Kasumi-1 (cell line): ENCODE results near the gene PTPRF.
"Not testable (repeated sequence)": the region's sequence is repeated elsewhere in the genome, so short reads cannot be mapped to it uniquely, and the experiment has no call there.

Experiments used
- DNase-seq, 2 experiments: peaks; one replicate each; lab custom pipeline; 2025; lab: John Stamatoyannopoulos, UW

The PTPRF gene

GRCh38 chr1:43530483-43531106 is at the start of gene PTPRF:
Gene PTPRF (plus strand): TSS chr1:43530883. CDS start chr1:43545076, 14,193 bp downstream.
- peak; percentile 16 to 42 for DNase-seq

- DNase-seq: no peak
Observed at GRCh38 chr1:43481491-43481890, 49.2 kb upstream of the PTPRF start.

- DNase-seq: no peak
Observed at GRCh38 chr1:43482215-43482614, 48.5 kb upstream of the PTPRF start.

- DNase-seq: no peak
Observed at GRCh38 chr1:43484367-43484766, 46.3 kb upstream of the PTPRF start.

DNA sequence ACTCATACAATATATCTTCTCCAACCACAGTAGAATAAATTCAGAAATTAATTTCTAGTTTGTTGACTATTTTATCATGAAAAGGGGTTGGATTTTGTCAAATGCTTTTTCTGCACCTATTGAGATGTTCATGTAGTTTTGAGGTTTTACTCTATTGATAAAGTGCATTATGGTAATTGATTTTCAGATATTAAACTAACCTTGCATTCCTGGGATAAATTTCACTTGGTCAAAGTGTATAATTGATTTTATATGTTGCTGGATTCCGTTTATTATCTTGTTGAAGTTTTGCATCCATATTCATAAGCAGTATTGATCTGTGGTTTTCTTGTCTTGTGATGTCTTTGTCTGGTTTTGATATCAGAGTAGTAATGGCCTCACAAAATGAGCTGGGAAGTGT is 42.5 kb upstream of the PTPRF start:
- DNase-seq: no peak

GRCh38 chr1:43491061-43491460 is 39.6 kb upstream of the PTPRF start:
- no peak for DNase-seq

DNA sequence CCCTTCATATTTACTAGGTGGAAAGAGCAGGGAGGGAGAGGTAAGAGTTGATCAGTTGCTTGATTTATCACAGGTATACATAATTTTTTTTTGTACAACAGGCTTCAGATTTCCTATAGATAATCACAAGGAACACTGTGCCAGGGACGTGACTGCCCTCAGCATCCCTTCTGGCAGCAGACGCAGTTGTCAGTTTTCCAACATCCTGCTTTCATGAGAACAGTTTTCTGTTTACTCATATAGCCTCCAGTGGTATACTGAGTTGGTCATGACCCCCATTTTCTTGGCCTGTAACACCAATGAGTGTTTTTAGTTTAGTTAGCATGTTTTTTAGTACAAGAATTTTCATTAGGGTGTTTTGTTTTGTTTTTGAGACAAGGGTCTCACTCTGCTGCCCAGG is 37.9 kb upstream of the PTPRF start:
- no peak for DNase-seq

- no peak for DNase-seq
Observed at GRCh38 chr1:43493661-43494450, 36.8 kb upstream of the PTPRF start.

GRCh38 chr1:43495204-43495603 is 35.5 kb upstream of the PTPRF start:
- DNase-seq: no peak

DNA sequence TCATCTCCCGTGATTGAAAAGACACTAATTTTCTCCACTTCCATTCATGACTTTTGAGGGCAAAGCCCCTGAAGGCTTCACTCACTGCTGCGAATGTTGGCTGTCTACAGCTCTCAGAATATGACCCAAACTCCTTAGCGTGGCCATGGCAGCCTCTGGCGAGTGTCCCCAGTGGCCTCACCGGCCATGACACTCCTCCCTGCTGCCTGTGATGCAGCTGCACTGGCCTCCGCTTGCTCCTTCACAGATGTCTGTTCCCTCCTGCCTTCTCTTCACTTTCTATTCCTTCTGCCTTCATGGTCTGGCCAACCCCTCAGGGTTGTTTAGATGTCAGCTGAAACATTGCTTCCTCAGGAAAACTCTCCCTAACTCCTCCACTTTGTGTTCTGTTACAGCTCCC is 30.8 kb upstream of the PTPRF start:
- no peak for DNase-seq

DNA sequence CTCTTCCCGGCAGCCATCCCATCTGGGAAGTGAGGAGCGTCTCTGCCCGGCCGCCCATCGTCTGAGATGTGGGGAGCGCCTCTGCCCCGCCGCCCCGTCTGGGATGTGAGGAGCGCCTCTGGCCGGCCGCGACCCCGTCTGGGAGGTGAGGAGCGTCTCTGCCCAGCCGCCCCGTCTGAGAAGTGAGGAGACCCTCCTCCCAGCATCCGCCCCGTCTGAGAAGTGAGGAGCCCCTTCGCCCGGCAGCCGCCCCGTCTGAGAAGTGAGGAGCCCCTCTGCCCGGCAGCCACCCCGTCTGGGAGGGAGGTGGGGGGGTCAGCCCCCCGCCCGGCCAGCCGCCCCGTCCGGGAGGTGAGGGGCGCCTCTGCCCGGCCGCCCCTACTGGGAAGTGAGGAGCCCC is 28.9 kb upstream of the PTPRF start:
- DNase-seq: not testable (repeated sequence)

GRCh38 chr1:43503534-43503933 is 27.1 kb upstream of the PTPRF start:
- DNase-seq: no peak

GRCh38 chr1:43505077-43505780 is 25.5 kb upstream of the PTPRF start:
- DNase-seq: no peak

GRCh38 chr1:43506233-43506632 is 24.4 kb upstream of the PTPRF start:
- DNase-seq: no peak

- DNase-seq: no peak
Observed at GRCh38 chr1:43507296-43508295, 23.1 kb upstream of the PTPRF start.

- no peak for DNase-seq
Observed at GRCh38 chr1:43509007-43509739, 21.5 kb upstream of the PTPRF start.

DNA sequence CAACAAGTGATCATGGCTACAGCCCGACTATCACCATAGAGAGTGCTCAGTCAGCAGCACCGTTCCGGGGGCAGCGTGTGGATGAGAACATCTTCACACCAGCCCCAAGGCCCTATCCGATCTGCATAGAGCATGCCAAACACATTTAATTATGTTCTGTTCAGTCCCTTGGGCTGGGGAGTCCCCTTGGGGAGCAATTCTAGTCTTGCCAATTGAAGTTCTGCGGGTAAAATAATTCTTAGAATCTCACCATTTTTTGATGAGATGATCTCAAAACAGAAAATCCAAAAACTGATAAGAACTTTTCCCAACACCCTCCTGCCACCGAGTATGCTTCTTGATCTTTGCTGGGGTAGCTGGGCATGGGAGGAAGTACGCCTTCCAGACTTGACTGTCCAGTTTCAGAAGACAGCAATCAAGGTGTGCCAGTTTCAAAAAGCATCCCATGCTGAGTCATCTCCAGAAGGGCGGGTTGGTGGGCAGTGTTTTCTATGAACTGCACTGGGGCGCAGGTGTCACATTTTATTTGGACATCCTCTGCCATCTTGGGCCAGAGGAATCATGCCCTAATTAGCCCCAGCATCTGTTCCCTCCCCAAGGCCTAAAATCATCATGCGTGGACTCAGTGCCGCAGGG is 20.8 kb upstream of the PTPRF start:
- no peak for DNase-seq

DNA sequence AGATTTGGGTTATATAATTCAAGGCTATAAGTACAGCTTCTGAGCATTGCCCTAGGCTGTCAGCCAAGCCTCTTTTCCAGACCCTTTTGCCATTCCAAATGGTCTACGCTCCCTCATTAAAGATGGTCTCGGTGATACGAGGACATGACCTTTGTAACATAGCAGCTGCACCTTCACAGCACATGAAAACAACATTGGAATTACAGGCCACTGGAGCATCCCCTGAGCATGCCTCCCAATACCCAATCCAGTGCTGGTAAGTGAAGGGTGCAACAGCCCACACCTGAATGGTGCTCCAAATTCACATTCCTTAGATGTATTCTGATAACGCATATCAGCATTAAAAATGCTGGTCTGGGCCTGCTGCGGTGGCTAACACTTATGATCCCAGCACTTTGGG is 20.1 kb upstream of the PTPRF start:
- no peak for DNase-seq

- no peak for DNase-seq
Observed at GRCh38 chr1:43511394-43511793, 19.3 kb upstream of the PTPRF start.

GRCh38 chr1:43512133-43512532 is 18.6 kb upstream of the PTPRF start:
- DNase-seq: no peak

DNA sequence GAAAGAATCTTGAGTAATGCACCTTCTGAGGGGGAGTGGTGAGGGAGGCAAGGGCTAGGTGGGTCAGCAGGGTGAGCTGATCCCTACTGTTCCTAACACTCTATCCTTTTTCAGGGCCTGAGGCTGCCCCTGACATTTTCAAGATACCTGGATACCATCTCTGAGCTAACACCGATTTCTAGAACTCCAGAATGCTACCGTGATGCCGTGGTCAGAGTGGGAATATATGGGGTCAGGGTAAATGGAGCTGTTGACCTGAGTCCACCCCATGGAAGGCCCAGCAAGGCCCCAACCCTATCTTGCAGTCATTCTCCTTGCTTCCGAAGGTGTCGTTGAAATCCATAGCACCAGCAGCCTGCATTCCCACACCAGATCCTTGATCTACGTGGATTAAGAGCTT is 18.0 kb upstream of the PTPRF start:
- DNase-seq: no peak
